ENCODE measurements around the gene NUDT4B. TPM values are rescaled to one million over a fixed set of nuclear protein-coding genes. Genes with fewer than 3 reads are reported as not detected.
A peak's percentile ranks its signal among the peaks of the same experiment; 100 is the strongest.
"Not testable (repeated sequence)": the region's sequence is repeated elsewhere in the genome, so short reads cannot be mapped to it uniquely, and the experiment has no call there.

NUDT4B gene
- total and polyA plus RNA-seq, 2 of the 13 experiments (the other 11 are each of a cell fraction or from before 2014, with no cell fraction given): 3.3 to 24.5 TPM

- H3K9ac ChIP-seq (ENCODE audit: insufficient read depth, low read depth, low read length); H4K20me1 ChIP-seq (ENCODE audit: insufficient read depth, low read length); H3K36me3 ChIP-seq (replicated peaks in 1 of 2; ENCODE audit: control insufficient read depth in 1 of 2, insufficient read depth in 2 of 2, low read length in 2 of 2); intact Hi-C loops (cut with micrococcal nuclease; ENCODE audit: unreplicated experiment); H3K27me3 ChIP-seq (ENCODE audit: control insufficient read depth in 1 of 2, insufficient read depth in 2 of 2, low read length in 2 of 2); FAIRE-seq; CTCF ChIA-PET (ENCODE audit: low intra/inter-chr PET ratio, low total read pairs); H3K79me2 ChIP-seq (ENCODE audit: insufficient read depth, low read length); H3K27ac ChIP-seq (ENCODE audit: extremely low read length, insufficient read depth, low read length); BruUV-seq (replicated peaks); H3K4me1 ChIP-seq (ENCODE audit: insufficient read depth, low read length); POLR2A ChIA-PET; H3K9me3 ChIP-seq (ENCODE audit: low read length); H3K4me2 ChIP-seq (ENCODE audit: low read depth, low read length); H3K4me3 ChIP-seq (replicated peaks in 1 of 3; ENCODE audit: insufficient read depth in 1 of 3, low read depth in 2 of 3, low read length in 3 of 3); ATAC-seq; DNase-seq (ENCODE audit: low spot score); H2AFZ ChIP-seq (ENCODE audit: low read length); in situ Hi-C loops (cut with HindIII; ENCODE audit: extremely low pct_ligation_motif_present, low pct_unique_long_range_greater_than_20kb): not testable (repeated sequence)
- WGBS (ENCODE audit: low lambda C conversion rate): no CpG with 5 or more reads among the region's 1 CpG
These were observed 31.8 kb downstream of the NUDT4B start for GRCh38 chr1:148780404-148780803.

DNA sequence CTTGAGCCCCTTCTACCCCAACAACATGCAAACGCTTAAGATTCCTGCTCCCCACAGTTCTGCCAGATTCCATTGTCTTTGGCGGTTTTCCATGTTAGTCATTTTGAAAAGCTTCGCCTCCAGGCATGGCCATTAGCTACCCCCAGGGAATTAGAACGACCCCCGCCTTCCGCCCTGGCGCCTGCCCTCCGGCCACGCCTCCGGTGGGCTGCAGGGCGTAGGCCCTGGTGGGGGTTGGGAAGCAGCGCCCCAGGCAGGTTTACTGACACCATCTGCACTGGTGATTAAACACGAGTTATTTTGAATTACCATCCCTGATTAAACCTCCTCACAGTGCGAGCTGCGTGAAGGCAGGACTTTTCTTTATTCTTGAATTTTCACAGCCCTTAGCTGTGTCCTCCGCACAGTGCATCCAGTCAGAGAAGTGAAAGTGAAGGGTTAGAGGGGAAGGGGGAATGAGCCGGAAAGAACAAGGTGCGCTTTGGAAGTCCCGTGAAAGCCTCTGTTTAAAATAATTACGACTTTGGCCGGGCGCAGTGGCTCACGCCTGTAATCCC is 43.0 kb downstream of the NUDT4B start:
- BruUV-seq (replicated peaks); FAIRE-seq: not testable (repeated sequence)
- WGBS (ENCODE audit: low lambda C conversion rate): no CpG with 5 or more reads among the region's 23 CpGs

DNA sequence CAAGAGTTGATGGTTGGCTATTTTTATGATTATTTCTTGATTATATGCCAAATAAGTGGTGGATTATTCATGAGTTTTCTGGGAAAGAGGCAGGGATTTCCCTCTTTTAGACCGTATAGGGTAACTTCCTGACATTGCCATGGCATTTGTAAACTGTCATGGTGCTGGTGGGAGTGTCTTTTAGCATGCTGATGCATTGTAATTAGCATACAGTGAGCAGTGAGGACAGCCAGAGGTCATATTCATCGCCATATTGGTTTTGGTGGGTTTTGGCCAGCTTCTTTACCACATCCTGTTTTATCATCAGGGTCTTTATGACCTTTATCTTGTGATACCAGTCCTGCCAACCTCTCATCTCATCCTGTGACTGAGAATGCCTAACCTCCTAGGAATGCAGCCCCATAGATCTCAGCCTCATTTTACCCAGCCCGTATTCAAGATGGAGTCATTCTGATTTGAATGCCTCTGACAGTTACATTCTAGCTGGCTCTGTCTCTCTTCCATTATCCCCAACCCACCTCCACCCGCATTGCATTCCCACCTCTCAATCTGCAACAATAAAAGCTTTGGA is 45.3 kb downstream of the NUDT4B start:
- H3K4me1 ChIP-seq (ENCODE audit: insufficient read depth, low read length); BruUV-seq (replicated peaks); H3K27me3 ChIP-seq (ENCODE audit: control insufficient read depth in 1 of 2, insufficient read depth in 2 of 2, low read length in 2 of 2); H3K79me2 ChIP-seq (ENCODE audit: insufficient read depth, low read length); POLR2A ChIA-PET; H3K4me3 ChIP-seq (replicated peaks in 1 of 3; ENCODE audit: insufficient read depth in 1 of 3, low read depth in 2 of 3, low read length in 3 of 3); H3K36me3 ChIP-seq (replicated peaks in 1 of 2; ENCODE audit: control insufficient read depth in 1 of 2, insufficient read depth in 2 of 2, low read length in 2 of 2); H2AFZ ChIP-seq (ENCODE audit: low read length); DNase-seq (ENCODE audit: low spot score); H3K9me3 ChIP-seq (ENCODE audit: low read length); FAIRE-seq; ATAC-seq; CTCF ChIA-PET (ENCODE audit: low intra/inter-chr PET ratio, low total read pairs); intact Hi-C loops (cut with micrococcal nuclease; ENCODE audit: unreplicated experiment); H3K9ac ChIP-seq (ENCODE audit: insufficient read depth, low read depth, low read length); H3K4me2 ChIP-seq (ENCODE audit: low read depth, low read length); in situ Hi-C loops (cut with HindIII; ENCODE audit: extremely low pct_ligation_motif_present, low pct_unique_long_range_greater_than_20kb); H3K27ac ChIP-seq (ENCODE audit: extremely low read length, insufficient read depth, low read length); H4K20me1 ChIP-seq (ENCODE audit: insufficient read depth, low read length): not testable (repeated sequence)
- no CpG with 5 or more reads among the region's 4 CpGs for WGBS (ENCODE audit: low lambda C conversion rate)

More for the DNA sequence above, 43.0 kb downstream of the NUDT4B start:
- in situ Hi-C loops (cut with HindIII; ENCODE audit: extremely low pct_ligation_motif_present, low pct_unique_long_range_greater_than_20kb); H3K36me3 ChIP-seq (replicated peaks in 1 of 2; ENCODE audit: control insufficient read depth in 1 of 2, insufficient read depth in 2 of 2, low read length in 2 of 2); POLR2A ChIA-PET; H3K27ac ChIP-seq (ENCODE audit: extremely low read length, insufficient read depth, low read length); H3K27me3 ChIP-seq (ENCODE audit: control insufficient read depth in 1 of 2, insufficient read depth in 2 of 2, low read length in 2 of 2); H3K79me2 ChIP-seq (ENCODE audit: insufficient read depth, low read length); H3K4me3 ChIP-seq (replicated peaks in 1 of 3; ENCODE audit: insufficient read depth in 1 of 3, low read depth in 2 of 3, low read length in 3 of 3); H3K4me1 ChIP-seq (ENCODE audit: insufficient read depth, low read length); CTCF ChIA-PET (ENCODE audit: low intra/inter-chr PET ratio, low total read pairs); intact Hi-C loops (cut with micrococcal nuclease; ENCODE audit: unreplicated experiment); H2AFZ ChIP-seq (ENCODE audit: low read length); H3K9me3 ChIP-seq (ENCODE audit: low read length); H3K9ac ChIP-seq (ENCODE audit: insufficient read depth, low read depth, low read length); H3K4me2 ChIP-seq (ENCODE audit: low read depth, low read length); DNase-seq (ENCODE audit: low spot score); H4K20me1 ChIP-seq (ENCODE audit: insufficient read depth, low read length): not testable (repeated sequence)
- peak; percentile 76 for ATAC-seq

Small RNA genes lying within 50 kb of the gene (small RNA-seq; reads per million reads assigned to genes)
- 0 reads per million in 3 experiments for gene RNU6-1171P (ENCODE audit: insufficient read depth in 2 of 3, insufficient read length in 3 of 3, low read depth in 2 of 3, low replicate concordance in 1 of 3)

Other genes starting within 250 kb of the NUDT4B start
- 4.5 and 6.0 TPM in 2 replicates for gene NBPF14, start 152.8 kb upstream of the NUDT4B start, total RNA-seq (2016; rRNA removed; fragmentation: Illumina TruSeq; extraction: Trizol)
- gene NBPF14, start 152.8 kb upstream of the NUDT4B start, polyA plus RNA-seq (2011; rRNA removed): 5.2 and 5.7 TPM in 2 replicates
- 10.3 and 16.1 TPM in 2 replicates for gene PDE4DIP, start 95.7 kb downstream of the NUDT4B start, total RNA-seq (2016; rRNA removed; fragmentation: Illumina TruSeq; extraction: Trizol)
- gene PDE4DIP, start 95.7 kb downstream of the NUDT4B start, polyA plus RNA-seq (2011; rRNA removed): 4.8 and 5.9 TPM in 2 replicates